Urinary bladder (tissue), 4 donors: ENCODE data around the gene TRAPPC3. TPM values are rescaled to one million over a fixed set of nuclear protein-coding genes. Genes with fewer than 3 reads are reported as not detected.
"Not testable (repeated sequence)": the region's sequence is repeated elsewhere in the genome, so short reads cannot be mapped to it uniquely, and the experiment has no call there.

ENCODE experiments used
- DNase-seq: peaks from one replicate; pipeline ENCODE4 v3.0.0-alpha.2; 2015; ENCODE audit errors: extremely low spot score
- H3K27ac ChIP-seq: one replicate; pipeline ENCODE4 v1.5.1; 2013; ENCODE audit warnings: low read depth, mild to moderate bottlenecking, moderate library complexity
- H3K36me3 ChIP-seq: one replicate; pipeline ENCODE4 v1.6.1; 2013; ENCODE audit warnings: mild to moderate bottlenecking, moderate library complexity; ENCODE audit not compliant: insufficient read depth
- H3K4me1 ChIP-seq: one replicate; pipeline ENCODE4 v1.6.1; 2013; ENCODE audit warnings: mild to moderate bottlenecking, moderate library complexity; ENCODE audit not compliant: insufficient read depth
- H3K4me3 ChIP-seq: one replicate; pipeline ENCODE4 v1.5.1; 2013; ENCODE audit warnings: low read depth, low read length
- WGBS: extraction: QIAGEN DNeasy Blood & Tissue Kit; methylation state at CpG from one replicate; pipeline ENCODE4 v1.1.7; 2013; 5-methylcytosine and 5-hydroxymethylcytosine counted together
- polyA plus RNA-seq: library from polyadenylated mRNA; stranded (reverse); fragments of 200-250 nt; gene quantifications from one replicate; pipeline ENCODE4 v1.2.3, GENCODE V29; 2013
- total RNA-seq: library from RNA; depleted of rRNA; stranded (reverse); fragments of >200 nt; gene quantifications from one replicate; pipeline ENCODE4 v1.2.3, GENCODE V29; 2014
- donor health status: healthy with polysubstance abuse.
- donor health status: healthy.

The TRAPPC3 gene
- 43.9 TPM for total RNA-seq
- 76.9 TPM for polyA plus RNA-seq

GRCh38 chr1:36149237-36149972 lies at the start of gene TRAPPC3:
Gene TRAPPC3, minus strand, starts transcription at chr1:36149486. Its CDS starts 108 bp downstream, at chr1:36149378.
- DNase-seq: peak; percentile 98
- Histone ChIP-seq H3K36me3 (no peaks in the 10 kb centered on the region), H3K4me1 (no peaks in the 10 kb centered on the region), H3K27ac (peak within 1 kb of the TSS; percentile 96), H3K4me3 (peak within 1 kb of the TSS; percentile 62)
- under 1% methylated on average over 62 of the region's 62 CpGs for WGBS

GRCh38 chr1:36198641-36199040 lies 49.4 kb upstream of the TRAPPC3 start:
- Histone ChIP-seq H3K27ac (no peak overlapping the region), H3K4me1 (no peaks in the 10 kb centered on the region), H3K36me3 (no peaks in the 10 kb centered on the region), H3K4me3 (no peak overlapping the region)
- no peak for DNase-seq
- WGBS: 94% methylated on average over 5 of the region's 5 CpGs

GRCh38 chr1:36196805-36197204 lies 47.5 kb upstream of the TRAPPC3 start:
- H3K27ac ChIP-seq, H3K4me3 ChIP-seq, H3K36me3 ChIP-seq, DNase-seq, H3K4me1 ChIP-seq: not testable (repeated sequence)
- 91% methylated on average over 12 of the region's 12 CpGs for WGBS

- Histone ChIP-seq H3K36me3 (no peaks in the 10 kb centered on the region), H3K27ac (peak overlapping the region; percentile 61), H3K4me3 (no peak overlapping the region), H3K4me1 (no peaks in the 10 kb centered on the region)
- WGBS: 3% methylated on average over 9 of the region's 9 CpGs
- DNase-seq: peak; percentile 63
Measured at GRCh38 chr1:36187800-36188593, 38.7 kb upstream of the TRAPPC3 start.

GRCh38 chr1:36183309-36183856 lies 34.1 kb upstream of the TRAPPC3 start:
- Histone ChIP-seq H3K27ac (no peak overlapping the region), H3K4me1 (no peaks in the 10 kb centered on the region), H3K36me3 (peaks cover 2% of the 10 kb centered on the region), H3K4me3 (no peak overlapping the region)
- DNase-seq: no peak
- 59% methylated on average over 2 of the region's 2 CpGs for WGBS

- H3K27ac ChIP-seq: no peak overlapping the region
- WGBS: 63% methylated on average over 2 of the region's 2 CpGs
- peaks cover 3% of the 10 kb centered on the region for H3K36me3 ChIP-seq
- H3K4me1 ChIP-seq: no peaks in the 10 kb centered on the region
- no peak for DNase-seq
- no peak overlapping the region for H3K4me3 ChIP-seq
Measured at GRCh38 chr1:36182734-36183133, 33.4 kb upstream of the TRAPPC3 start.

- Histone ChIP-seq H3K4me3 (no peak overlapping the region), H3K36me3 (peaks cover 5% of the 10 kb centered on the region), H3K4me1 (no peaks in the 10 kb centered on the region), H3K27ac (no peak overlapping the region)
- 86% methylated on average over 19 of the region's 19 CpGs for WGBS
- DNase-seq: no peak
Measured at GRCh38 chr1:36179220-36179600, 29.9 kb upstream of the TRAPPC3 start.

GRCh38 chr1:36178471-36179219 lies 29.4 kb upstream of the TRAPPC3 start:
- no peak for DNase-seq
- no peak overlapping the region for H3K27ac ChIP-seq
- no peaks in the 10 kb centered on the region for H3K4me1 ChIP-seq
- WGBS: 82% methylated on average over 62 of the region's 62 CpGs
- H3K4me3 ChIP-seq: no peak overlapping the region
- peaks cover 5% of the 10 kb centered on the region for H3K36me3 ChIP-seq

GRCh38 chr1:36177589-36178431 lies 28.5 kb upstream of the TRAPPC3 start:
- peaks cover 5% of the 10 kb centered on the region for H3K36me3 ChIP-seq
- WGBS: 76% methylated on average over 33 of the region's 33 CpGs
- no peak overlapping the region for H3K4me3 ChIP-seq

GRCh38 chr1:36176106-36176949 lies 27.0 kb upstream of the TRAPPC3 start:
- H3K4me3 ChIP-seq: no peak overlapping the region
- no peak overlapping the region for H3K27ac ChIP-seq
- DNase-seq: no peak
- 72% methylated on average over 76 of the region's 76 CpGs for WGBS
- no peaks in the 10 kb centered on the region for H3K4me1 ChIP-seq
- H3K36me3 ChIP-seq: peaks cover 5% of the 10 kb centered on the region

More at GRCh38 chr1:36177589-36178431, 28.5 kb upstream of the TRAPPC3 start:
- Histone ChIP-seq H3K27ac (no peak overlapping the region), H3K4me1 (no peaks in the 10 kb centered on the region)
- DNase-seq: no peak

GRCh38 chr1:36175137-36176095 lies 26.1 kb upstream of the TRAPPC3 start:
- Histone ChIP-seq H3K4me3 (no peak overlapping the region), H3K27ac (no peak overlapping the region), H3K4me1 (no peaks in the 10 kb centered on the region), H3K36me3 (peaks cover 5% of the 10 kb centered on the region)
- DNase-seq: no peak
- WGBS: 65% methylated on average over 11 of the region's 11 CpGs
